ENCODE data around the gene SCAI.
"Not testable (repeated sequence)": the region's sequence is repeated elsewhere in the genome, so short reads cannot be mapped to it uniquely, and the experiment has no call there.

SCAI gene

DNA sequence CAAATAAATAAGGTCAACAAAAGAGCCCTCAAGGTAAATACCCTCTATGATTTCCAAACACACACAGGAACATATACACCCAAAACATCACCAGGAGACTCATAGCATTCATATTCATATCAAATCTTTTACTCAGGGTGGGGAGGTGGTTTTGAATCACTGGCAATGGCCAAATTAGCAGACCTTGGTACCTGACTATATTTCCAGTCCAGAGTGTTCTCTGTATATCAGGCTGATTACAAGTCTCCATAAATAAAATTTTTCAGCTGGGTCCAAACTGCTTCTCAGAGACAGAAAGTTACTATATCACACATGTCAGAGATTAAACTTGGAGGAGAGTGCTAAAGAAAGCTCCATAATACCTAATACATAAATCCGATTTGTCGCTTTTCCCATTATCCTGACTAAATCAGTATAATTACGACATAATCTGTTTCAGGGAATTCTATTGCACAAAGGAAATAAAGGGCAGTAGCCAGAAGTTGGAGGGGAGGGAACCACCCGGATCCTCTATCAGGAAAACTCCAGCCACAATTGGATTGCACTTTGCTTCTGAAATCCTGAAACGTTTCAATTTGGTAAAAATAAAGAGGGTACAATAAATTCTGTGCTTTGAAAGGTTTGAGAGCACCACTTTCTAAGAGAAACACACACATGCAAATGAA lies 195.5 kb downstream of the SCAI start:
- DNase-seq (ENCODE audit: low spot score), result no peak

DNA sequence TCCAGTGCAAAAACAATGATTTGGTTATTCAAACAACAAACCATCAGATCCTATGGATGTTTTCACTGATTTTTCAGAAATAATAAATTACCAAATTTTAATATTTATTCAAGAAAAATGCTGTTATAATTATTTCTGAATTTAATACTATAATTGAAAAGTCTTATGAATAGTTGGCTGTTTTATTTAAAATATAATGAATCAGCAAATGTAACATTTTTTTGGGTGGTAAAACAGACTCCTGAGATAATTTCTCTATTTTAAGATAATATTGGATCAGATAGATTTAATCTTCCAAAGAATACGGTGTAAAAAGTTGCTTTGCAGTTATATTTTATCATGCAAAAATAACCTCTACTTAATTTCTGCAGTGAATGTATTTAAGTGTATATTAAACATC lies 197.2 kb downstream of the SCAI start:
- no peak for DNase-seq (ENCODE audit: low spot score)

DNA sequence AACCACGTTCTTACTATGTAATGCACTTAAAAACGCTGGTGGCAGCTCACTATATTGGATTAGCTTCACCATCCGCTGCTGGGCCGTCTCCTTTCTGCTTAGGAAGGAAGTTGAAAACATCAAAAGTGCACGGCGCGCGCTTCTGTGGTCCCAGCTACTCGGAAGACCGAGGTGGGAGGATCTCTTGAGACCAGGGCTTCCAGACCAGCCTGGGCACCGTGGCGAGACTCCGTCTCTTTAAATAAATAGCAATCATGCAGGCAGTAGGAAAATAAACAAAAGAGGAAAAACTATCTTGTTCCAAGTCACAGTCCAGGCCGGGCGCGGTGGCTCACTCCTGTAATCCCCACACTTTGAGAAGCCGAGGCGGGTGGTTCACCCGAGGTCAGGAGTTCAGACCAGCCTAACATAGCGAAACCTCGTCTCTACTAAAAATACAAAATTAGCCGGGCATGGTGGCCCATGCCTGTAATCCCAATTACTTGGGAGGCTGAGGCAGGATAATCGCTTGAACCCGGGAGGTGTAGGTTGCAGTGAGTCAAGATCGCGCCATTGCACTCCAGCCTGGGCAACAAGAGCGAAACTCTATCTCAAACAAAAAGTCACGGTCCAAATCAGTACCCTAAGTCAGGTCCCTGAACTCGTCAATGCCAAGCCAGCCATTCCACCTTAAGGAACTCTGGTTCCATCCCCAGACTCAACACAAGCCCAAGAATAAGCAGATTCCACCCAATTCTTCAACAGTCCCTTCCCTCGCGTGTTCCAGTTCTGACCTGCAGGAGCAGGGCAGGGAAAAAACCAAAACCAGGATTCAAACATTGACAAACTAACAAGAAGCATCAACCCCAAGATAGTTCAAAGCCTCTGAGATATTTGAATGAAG lies 201.4 kb downstream of the SCAI start:
- peak; percentile 52 for DNase-seq (ENCODE audit: low spot score)

DNA sequence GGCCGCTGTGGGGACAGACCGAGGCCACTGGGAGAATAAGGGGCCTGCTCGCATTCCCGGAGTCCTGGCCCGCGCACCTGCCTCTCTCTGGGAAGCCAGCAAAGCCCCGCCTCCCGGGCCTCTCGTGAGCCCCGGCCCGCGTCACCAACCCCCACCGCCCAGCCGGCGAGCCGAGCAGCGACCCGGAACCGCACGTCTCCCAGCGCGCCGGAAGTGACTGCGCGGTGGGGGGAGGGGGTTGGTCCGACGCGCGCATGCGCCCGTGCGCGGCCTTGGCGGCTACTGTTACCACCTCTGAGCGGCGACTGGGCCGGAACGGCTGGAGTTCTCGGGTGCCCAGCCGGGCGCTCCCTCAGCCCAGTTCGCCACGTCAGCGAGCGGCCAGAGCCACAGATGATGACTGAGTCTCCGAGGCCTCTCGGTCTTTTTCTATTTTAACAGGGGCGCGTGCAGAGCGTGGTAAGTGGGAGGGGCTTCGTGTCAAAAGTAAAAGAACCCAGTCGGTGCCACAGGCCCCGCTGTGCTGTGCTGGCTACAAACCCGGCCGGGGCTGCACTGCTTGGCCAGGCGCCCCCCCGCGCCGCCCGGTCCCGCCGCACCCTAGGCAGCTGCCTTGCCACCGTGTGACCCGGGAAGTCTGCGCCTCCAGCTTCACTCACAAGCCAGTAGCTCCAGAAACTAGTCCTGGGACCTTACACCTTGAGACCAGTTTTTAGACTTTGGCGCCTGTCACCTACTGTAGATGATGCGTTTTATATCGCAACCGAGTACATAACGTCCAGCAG lies 202.2 kb downstream of the SCAI start, which contains the start of gene GOLGA1:
GOLGA1 (minus strand) TSS at position 190 of the 785 bp plus-strand sequence. CDS start 2,372 bp downstream, outside the sequence.
- peak; percentile 89 for DNase-seq (ENCODE audit: low spot score)

DNA sequence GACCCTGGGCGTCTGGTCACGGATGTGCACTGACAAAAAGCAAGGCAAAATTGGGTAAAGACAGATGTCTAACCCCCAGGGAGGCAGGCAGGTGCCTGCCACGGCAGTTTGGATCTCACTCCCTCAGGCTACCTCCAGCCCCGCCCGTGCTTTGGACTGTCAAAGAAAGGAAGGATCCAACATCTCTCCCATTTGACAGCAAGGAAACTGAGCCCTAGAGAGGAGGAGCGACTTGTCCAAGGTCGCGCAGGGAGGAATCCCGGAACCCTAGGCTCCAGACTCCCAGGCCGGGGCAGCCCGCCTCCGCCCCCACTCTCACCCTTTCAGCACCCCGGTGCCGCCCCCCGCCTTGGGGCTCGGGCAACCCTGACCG lies 202.8 kb downstream of the SCAI start:
- no peak for DNase-seq (ENCODE audit: low spot score)

DNA sequence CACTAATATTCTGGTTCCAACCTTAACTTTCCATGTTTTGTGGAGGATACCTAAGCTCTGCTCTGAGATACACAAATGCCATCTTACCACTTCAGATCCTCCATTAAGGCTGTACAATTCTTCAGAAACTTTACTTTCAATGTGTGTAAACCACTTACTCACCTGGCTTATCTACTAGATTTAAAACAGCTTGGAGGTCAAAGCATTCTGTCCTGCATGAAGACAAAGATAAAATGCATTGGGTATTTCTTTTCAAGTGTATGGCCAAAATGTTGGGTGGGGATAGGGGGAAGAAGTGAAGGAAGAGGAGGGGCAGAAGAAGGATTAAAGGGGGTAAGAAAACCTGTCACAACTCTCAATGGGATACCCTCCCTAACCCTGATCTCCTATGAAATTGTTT lies 203.4 kb downstream of the SCAI start:
- DNase-seq (ENCODE audit: low spot score), result no peak

DNA sequence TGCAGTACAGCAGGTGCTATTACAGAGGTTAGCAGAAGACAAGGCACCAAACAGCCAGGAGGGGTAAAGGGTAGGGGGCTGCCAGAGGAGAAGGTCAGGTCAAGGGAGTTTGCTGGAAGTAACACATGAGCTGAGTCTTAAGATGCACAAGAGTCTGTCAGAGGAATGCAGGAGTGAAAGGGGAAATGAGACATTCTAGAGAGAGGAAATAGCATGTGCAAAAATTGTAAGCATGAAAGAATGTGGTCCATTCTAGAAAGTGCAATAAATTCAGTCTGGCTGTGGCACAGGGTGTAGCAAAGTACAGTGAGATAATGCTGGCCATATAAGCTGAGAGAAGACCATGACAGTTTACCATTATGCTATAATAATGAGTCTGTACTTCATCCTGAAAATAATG lies 209.0 kb downstream of the SCAI start:
- DNase-seq (ENCODE audit: low spot score), result peak; percentile 5

DNA sequence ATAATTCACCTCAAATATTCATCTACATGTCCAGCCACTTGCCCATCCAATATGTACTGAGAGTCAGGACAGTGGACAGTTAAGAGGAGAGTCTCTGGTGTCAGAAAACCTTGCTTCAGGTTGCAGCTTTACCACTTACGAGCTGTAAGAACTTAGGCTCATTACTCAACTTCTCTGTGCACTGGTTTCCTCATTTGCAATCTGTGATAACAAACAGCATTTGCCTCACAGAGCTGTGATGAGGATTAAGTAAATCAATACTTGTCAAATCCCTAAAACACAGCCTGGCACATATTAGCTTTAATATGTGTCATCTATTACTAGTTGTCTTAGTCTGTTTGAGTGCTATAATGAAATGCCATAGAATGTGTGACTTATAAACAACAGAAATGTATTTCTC lies 211.0 kb downstream of the SCAI start:
- no peak for DNase-seq (ENCODE audit: low spot score)

DNA sequence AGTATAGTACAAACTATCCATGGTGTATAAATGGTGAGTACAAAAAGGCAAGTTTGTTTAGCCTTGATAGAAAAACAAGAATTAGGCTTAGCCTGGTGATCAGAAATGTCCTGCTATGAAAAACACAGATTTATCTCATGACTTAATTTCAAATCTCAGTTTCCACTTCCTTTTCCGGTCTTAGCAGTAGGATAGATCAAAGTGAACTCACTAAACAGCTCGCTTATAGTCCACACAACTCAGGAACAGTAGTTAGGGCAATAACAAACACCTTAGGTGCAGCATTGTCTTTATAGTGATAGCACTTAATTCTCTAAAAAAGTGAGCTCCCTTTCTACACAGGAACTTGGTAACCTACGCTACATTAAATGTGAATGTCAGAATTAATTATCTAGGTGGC lies 213.9 kb downstream of the SCAI start:
- no peak for DNase-seq (ENCODE audit: low spot score)

DNA sequence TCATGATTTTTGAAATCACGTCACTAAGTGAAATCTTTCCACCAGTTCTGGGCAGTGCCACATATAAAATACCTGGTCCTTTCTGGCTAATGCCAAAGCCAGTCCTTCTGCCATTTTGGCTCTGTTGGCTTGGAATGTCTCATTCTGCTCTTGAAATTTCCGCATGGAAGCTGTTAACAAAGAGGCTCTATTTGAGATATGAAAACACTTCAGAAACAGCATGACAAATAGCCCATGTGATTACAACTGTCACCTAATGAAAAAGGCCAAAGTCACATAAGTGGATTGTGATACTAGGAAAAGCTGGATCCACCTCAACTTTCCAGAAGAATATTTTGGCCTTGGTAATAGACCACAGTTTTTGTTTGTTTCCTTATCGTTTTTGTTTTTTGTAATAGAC lies 215.2 kb downstream of the SCAI start:
- DNase-seq (ENCODE audit: low spot score), result peak; percentile 11

DNA sequence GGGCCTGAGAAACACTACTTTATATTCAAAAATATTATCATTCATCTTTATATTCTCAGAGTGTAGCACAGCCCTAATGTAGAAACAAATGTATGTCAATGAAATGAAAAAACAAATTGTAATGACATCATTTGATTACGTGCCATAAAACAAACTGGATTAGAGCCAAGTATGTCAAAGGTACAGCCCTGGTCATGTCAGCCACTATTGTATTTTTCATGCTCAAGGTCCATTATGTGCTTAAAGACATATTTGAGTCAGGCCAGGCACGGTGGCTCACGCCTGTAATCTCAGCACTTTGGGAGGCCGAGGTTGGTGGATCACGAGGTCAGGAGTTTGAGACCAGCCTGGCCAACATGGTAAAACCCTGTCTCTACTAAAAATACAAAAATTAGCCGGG lies 222.9 kb downstream of the SCAI start:
- not testable (repeated sequence) for DNase-seq (ENCODE audit: low spot score)

DNA sequence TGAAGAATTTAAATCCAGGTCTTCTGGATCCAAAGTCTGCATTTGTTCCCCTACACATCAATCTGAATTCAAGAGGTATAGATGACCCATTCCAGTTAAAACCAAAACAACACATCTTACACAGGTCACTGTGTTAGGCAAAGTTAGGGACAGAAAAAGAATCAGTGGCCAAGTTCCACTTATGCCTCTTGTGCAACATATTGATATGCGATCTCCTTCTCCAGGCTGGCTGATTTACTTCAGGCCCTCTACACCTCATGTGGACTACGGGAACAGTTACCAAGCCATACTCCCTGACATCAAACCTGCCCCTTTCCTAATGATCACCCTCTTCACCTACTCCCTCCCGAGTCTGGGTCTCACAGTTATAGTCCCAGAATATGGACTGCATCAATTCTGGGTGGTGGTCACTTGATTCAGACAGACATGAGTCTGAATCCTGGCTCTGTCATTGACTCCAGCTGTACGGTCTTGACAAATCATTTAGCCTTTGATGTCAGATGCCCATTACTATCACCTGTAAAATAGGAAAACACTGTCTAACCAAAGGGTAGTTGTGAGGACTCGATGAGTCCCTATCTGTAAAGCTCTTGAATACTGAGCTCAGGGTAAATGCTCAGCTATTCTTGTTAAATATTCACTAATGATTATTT lies 228.4 kb downstream of the SCAI start:
- no peak for DNase-seq (ENCODE audit: low spot score)

DNA sequence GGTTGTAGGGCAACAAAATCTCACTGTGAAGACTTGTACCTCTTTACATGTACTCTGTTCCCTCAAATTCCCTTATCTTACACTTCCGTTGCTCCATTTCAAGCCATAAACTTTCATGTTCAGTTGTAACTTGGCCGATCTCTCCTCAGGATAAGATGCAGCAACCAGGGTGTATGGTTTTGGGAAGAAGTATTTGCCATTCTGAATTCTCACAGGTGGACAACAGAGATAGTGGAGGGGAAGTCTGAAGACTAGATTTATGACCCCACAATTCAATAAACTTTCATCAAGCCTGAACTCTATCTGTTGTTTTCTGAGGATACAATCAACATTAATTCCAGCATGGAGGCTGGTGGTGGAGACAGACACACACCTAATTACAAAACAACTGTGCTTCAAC lies 229.9 kb downstream of the SCAI start:
- no peak for DNase-seq (ENCODE audit: low spot score)

DNA sequence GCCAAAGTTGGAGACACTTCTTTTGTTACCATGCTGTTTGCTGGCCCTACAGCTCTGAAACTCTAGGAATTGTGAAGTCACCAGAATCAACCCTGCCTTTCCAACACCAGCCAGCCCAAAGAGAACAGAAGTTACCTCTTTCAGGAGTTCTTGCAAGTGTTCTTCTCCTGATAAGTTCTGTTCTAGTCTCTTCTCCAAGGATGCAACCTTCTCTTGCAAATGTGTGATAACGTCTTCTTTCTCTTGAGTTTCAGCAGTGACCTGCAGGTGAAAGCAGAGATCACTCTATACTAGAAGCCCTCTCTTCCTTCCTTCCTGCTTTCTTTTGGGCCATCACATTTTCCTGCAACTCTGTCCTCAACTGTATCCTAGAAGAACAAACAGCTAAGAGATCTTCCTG lies 231.6 kb downstream of the SCAI start:
- no peak for DNase-seq (ENCODE audit: low spot score)

DNA sequence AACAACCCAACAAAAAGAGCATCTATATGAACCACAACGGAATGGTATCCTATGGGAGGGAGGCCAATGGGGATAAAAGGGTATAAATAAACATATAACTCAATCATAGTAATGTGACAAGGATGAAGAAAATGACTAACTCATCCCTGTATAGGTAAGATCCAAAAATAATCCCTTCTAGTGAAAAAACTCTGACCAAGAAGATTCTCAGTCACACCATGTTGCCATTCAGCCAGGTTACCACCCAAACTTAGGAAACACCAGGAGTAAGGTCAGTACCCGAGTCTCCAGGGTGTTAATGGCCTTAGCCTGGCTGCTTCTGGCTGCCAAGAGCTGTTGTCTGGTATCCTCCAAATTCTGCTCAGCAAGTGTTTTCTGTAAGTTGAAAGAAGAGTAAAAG lies 235.2 kb downstream of the SCAI start:
- DNase-seq (ENCODE audit: low spot score), result no peak

DNA sequence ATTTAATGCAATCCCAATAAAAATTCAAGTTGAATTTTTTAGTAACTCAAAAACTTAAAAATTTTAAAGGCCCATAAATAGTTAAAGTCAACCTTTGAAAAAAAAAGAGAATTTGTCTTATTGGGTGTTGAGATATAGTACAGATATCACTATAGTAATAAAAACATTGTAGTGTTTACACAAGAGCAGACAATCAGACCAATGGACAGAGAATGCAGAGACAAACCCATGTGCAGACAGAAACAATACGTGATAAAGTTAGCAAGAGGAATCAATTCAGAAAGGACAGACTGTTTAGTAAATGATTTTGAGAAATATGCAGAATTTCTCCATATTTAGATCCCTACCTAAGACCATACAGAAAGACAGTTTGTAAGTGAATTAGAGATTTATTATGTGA lies 236.4 kb downstream of the SCAI start:
- DNase-seq (ENCODE audit: low spot score), result no peak

DNA sequence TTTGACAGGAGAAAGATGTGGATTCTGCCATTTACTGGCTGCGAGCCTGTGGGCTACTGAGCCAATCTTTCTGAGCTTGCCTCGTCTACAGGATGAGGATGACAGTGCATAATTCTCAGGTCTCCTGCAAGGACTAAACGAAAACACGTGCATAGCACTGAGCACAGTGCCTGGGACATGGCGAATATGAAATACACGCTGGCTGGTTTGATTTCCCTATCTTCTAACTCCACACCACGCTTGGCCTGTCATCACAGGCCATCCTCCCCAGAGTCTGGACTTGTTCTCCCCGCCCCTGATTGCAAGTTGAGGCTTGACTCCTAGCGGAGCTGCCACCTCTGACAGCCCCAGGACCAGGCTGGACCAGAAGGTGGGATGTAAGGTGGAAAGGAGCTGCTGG lies 243.5 kb downstream of the SCAI start:
- no peak for DNase-seq (ENCODE audit: low spot score)

DNA sequence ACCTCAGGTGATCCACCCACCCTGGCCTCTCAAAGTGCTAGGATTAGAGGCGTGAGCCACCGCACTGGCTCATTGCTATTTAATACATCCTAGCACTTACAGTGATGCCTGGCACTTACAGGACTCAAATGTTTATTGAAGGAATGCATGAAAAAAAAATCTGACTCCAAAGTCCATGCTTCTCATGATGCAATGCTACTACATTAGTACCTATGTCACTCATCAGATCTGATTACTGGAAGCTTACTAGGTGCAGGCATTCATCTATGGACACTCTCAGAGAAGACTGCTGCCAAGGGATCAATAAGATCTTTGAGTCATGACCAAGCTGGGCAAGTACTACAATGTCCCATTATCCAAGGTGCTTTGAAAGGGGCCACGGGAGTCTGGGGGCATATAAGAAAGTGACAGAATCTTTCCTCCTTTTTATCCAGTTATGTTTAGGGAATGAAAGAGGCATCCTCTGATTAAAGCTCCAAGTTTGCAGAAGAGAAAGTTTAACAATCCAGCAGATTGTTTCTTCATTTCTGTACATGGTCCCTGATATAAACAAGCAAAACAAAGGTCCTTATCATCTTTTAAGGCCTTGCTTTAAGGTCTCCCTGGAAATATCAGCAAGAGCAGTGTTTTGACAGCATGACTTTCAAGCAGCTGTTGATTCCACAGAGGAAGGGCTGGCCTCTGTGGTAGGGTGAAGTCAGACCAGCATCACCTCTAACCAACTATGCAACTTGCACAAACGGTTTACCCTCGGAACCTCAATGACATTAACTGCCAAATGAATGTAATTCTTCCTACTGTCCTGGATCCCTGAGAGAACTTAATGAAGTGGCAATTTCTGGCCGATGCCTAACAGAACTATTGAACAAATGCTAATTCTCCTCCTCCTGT lies 245.5 kb downstream of the SCAI start:
- no peak for DNase-seq (ENCODE audit: low spot score)

DNA sequence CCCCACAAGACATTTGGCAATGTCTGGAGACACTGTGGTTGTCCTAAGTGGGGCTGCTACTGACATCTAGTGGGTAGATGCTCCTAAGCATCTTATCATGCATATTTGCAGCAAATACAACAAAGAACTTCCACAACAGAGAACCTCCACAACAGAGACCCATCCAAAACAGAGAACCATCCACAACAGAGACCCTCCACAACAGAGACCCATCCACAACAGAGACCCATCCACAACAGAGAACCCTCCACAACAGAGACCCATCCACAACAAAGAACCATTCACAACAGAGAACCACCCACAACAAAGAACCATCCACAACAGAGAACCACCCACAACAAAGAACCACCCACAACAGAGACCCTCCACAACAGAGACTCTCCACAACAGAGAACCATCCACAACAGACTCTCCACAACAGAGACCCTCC lies 248.6 kb downstream of the SCAI start:
- DNase-seq (ENCODE audit: low spot score), result peak; percentile 77

DNA sequence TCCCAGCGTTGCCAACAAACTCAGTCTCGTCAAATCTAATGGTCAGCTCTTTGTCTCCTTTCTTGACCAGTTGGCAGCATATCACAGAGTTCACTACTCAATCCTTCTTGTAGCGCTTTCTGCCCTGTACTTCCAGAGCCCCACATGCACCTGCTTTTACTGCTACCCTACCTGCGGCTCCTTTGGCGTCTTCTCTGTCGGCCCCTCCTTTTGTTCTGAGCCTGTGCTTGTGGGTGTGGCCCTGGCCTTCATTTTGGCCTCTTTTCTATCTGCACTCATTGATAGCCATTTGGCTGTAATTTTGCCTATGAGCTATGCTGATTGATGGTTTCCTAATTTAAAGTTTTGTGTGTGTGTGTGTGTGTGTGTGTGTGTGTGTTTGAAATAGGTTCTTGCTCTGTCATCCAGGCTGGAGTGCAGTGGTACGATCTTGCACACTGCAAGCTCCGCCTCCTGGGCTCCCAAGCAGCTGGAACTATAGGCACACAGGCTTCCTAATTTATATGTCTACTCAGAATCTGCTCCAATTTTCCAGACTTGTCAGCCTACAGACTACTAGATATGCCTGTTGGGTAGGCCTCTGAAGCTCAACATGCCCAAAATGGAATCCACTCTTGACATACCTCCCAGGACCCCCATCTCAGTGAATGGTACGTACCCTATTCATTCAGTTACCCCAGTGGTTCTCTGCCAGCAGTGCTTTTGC lies 249.1 kb downstream of the SCAI start:
- DNase-seq (ENCODE audit: low spot score), result no peak
